ENCODE data around the gene SSTR4.

- TF ChIP-seq CTCF (conservative IDR thresholded peaks at IDR 0.05; ENCODE audit: low read length), result no peak
- no peak for TF ChIP-seq EZH2phosphoT487 (IDR thresholded peaks at IDR 0.05; ENCODE audit: borderline replicate concordance, low read depth, low read length)
These were observed 44.8 kb downstream of the SSTR4 start for GRCh38 chr20:23079926-23080325.
